GM19328 (cell line): ENCODE measurements around the gene FBXO36.
"Not testable (repeated sequence)": the region's sequence is repeated elsewhere in the genome, so short reads cannot be mapped to it uniquely, and the experiment has no call there.

ENCODE experiments used
- ATAC-seq: cut with Tn5 transposase; IDR thresholded peaks from one replicate; pipeline ENCODE4 v1.9.1; 2021; ENCODE audit warnings: mild to moderate bottlenecking, moderate library complexity; ENCODE audit not compliant: unreplicated experiment

Gene FBXO36

DNA sequence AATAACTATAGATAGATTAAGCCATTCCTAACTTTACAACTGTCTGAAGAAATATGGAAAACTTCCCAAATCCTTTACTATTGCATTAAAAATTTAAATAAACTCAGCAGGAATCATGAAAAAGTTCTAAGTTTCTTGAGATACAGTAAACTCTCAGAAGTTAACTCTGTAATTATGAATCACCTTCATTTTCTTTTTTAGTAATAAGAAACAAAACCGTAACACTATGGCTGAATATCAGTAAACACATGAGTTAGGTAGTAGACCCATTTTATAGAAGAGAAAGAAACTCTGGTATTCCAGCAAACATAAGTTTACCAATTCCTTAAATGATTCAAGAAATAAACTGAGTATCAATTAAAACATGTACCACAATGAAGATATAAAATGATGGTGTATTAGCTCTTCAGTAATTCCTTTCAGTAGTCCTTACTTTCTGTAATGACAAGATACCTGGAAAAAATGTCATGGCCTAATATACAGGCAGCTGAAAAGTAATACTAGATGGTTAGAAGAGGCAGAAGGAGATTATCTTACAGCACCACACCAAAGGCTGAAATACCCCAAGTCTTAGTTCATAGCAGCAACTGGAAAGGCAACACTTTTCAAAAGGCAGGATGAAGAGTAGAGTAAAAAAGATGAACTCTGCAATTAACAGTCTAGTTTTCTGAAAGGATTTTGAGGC, 12.0 kb upstream of the FBXO36 start:
- ATAC-seq = no peak

DNA sequence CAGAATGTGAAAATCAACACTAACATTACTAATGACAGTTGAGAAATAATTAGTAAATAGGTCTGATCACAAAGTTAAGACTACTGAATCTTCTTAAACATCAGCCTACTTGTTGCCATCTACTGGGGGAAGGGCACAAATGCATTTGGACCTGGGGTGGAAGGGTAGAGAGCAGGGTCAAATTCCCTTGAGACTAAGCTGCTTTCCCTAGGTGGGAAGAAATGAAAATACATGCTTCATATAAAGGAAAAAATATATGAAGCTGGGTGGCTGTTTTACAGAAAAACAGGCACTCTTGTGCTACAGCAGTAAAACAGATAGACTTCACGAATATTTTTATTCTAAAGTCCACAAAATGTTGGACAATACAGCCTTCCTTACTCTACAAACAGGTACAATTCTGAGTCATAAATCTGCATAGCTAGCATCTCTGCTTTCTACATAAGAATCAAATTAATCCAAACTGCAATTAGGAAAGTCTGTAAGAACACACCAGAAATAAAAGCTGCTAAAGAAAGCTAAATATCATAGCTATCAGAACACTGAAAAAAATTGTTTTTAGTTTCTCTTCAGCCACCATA, 11.4 kb upstream of the FBXO36 start:
- ATAC-seq = no peak

DNA sequence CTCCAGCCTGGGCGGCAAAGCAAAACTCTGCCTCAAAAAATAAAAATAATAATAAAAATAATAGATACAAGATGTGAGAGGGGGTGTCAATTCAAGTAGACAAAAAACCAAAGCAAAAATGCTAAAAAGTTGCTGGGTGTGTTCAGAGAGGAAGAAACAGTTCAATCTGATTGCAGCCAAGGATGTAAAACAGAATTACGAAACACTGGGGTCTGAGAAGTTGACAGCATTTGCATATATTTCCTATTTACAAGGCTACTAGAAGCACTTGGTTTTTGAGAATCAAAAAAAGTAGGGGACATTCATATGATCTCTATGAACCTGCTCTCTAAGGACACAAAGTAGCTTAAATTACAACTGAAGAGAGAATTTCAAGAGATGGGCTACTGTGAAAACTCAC, 8.1 kb upstream of the FBXO36 start:
- no peak for ATAC-seq

DNA sequence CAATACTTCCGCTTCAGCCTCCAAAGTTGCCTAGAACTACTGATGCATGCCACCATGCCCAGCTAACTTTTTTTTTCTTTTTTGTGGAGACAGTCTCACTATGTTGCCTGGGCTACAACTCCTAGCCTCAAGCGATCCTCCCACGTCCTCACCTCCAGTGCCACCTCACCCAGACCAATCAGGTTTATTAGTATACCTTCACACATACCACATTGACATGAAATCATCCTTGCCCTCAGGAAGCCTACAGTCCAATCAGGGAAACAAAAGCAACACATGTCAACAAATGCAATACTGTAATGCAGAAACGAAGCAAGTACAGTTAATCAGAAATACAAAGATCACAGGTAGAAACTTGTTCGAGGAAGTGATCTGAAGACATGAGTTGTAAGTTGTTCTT, 4.5 kb upstream of the FBXO36 start:
- no peak for ATAC-seq

DNA sequence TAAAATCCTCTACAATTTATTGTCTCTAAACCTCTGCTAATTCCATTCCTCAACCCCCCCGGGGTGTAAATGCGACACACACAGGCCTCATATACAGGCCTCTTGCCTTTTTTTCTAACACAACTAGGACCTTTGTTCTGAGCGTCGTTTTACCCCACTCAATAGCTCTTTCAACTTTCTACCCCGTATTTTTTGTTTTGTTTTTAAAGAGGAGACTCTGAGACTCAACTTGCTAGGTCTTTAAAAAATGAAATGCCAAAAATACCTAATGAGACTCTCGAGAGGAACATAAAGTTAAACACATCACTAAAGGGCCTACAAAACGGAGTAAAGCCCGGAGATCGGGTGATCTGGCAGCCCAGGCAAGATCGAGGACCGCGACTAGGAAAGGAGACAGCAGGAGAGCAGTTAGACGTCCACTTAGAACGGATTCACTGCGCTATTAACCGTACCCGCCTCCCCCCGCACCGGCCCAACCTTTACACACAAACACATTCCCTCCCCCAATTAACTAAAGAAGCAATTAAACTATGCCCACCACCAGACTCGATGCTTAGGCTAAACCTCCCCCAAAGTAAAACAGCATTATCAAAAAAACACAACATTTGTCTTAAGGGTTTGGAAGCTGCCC, 2.2 kb upstream of the FBXO36 start:
- ATAC-seq = no peak

DNA sequence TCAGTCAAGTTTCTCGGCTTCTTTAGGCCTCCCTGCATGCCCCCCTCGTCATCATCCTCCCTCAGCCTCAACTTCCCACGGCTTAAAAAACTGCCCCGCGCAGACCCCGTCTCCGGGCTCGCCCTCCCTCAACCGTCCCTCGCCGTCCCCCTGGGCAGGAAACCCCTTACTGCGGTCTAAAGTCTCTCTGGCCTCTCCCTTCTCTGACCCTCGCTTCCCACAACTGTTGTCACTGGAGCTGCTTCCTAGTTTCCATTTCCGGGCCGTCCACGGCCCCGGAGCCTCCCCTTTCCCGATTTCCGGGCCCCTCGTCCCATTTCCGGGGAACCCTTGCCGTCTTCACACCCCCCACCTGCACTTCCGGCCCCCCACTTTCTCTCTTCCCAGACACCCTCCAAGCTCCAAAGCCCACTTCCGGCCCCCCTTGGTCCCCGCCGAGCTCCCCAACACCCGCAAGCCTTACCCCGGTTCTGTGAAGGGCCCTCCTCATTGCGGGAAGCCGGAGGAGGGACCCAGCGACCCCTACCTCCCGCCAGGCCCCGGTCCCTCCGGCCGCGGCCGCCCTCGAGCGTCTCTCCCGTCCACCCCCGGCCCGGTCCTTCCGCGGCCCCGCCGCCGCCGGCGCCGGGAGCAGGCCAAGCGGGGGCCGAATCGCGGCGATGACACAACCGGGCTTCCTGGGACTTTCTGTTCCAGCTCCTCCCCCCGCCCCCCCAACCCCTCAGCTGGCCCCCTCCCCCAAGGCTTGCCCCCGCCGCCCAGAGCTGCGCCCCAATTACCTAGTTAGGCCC, 1.0 kb upstream of the FBXO36 start:
- ATAC-seq = peak; percentile 30

DNA sequence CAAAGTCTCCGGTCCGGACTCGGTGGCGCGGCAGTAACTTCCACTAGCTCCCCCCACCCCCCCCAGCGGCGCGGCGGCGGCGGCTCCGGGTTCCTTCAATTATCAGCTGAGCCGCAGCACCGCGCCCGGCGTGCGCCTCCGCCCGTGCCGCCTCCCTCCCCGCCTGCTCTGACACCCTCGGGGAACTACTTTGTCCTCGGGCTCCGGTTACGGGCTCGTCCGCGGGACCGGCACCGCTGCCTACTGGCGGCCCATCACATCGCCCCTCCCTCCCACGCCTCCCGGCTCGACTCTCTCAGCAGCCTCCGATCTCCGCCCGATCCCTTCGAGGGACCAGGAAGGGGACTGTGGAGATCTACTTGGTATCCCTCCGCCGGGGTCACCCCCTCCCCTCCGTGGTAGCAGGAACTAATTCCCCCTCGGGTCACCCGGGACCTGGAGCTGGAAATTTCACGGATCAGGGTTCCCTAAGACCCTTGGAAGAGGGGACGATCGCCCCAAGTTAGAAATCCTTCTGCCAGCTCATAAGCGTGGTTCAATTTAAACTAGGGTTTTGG, 333 bp upstream of the FBXO36 start, which contains the start of gene TRIP12:
TSS of gene TRIP12 (minus strand) at position 118 of the 557 bp plus-strand sequence. CDS start 41,930 bp downstream, outside the sequence.
- peak; percentile 60 for ATAC-seq

DNA sequence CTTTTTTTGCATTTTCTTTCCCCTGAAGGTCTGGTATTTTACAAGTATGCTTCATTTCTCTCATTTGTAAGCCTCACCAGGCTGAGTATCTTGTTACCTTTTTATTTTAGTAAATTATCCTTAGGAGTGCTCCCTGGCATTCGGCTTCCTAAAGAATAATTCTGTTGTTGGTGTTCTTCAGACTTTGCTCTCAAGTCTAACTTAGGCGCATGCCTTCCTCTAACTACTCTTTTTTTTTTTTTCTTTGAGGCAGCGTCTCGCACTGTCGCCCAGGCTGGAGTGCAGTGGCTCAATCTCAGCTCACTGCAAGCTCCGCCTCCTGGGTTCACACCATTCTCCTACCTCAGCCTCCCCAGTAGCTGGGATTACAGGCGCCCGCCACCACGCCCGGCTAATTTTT, 2.2 kb downstream of the FBXO36 start:
- ATAC-seq = not testable (repeated sequence)

DNA sequence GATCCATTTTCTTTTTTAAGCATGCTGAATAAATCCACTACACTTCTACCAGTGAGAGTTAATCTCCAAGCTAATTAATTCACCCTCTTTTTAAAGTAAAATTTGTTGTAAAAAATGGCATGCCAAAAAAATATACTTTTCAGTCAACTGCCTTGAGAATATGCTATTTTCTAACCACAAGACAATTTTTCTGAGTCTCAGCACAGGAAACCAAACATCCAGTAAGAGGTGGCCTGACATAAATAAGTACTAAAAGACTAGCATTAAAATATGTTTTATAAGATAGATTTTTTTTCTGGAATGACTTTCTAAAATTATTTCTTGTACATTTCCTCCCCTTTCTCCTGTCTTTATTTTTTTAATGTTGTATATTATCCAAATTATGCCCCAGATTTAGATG, 2.9 kb downstream of the FBXO36 start:
- no peak for ATAC-seq

DNA sequence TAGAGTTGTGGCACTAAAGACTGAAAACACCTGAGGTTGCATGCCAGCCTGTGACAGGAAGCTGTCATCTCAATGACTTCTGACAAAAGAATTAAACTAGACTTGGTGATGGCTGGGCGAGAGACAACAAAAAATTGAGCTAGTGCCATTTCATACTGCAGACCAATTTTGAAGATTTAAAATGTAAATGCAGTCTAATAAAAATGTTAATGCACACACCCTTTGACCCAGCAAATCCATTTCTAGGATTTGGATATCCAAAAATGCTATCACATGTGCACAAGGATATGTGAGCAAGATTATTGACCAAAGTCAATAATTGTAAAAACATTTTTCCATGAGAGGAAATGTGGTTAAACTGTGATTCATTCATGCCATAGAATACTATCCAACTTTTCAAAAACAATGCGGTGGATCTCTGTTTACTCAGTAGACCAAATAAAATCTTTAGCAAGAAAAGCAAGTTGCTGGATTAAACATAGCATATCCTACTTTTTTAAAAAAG, 5.6 kb downstream of the FBXO36 start:
- no peak for ATAC-seq

DNA sequence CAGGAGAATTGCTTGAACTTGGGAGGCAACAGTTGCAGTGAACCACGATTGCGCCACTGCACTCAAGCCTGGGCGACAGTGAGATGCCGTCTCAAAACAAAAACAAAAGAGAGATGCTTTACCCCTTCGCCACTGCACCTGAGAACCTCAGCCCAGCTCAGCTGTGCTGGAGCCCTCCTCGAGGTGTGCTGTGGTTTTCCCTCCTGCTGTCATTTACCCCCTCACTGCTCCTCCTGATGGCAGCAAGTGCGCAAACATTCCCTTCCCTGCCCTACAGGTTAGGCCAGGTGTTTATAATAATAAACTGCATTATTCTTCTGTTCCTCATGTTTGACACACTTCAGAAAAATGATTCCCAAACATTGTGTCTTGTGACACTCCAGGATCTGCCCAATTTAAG, 8.4 kb downstream of the FBXO36 start:
- no peak for ATAC-seq

DNA sequence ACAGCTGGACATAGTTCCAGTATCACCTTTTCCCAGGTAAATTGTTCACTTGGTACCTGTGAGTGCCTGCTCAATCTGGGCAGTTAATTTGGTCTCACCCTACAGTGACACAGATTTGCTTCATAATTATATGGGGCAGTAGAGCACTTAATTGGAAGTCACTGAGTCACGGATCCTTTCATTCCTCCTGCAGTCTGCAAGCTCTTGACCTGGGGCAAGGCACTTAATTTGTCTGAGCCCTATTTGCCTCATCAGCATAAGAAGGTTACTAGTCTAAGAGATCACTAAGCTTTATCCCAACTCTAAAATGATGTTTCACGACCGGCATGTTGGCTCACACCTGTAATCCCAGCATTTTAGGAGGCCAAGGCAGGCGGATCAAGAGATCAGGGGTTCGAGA, 8.9 kb downstream of the FBXO36 start:
- no peak for ATAC-seq

DNA sequence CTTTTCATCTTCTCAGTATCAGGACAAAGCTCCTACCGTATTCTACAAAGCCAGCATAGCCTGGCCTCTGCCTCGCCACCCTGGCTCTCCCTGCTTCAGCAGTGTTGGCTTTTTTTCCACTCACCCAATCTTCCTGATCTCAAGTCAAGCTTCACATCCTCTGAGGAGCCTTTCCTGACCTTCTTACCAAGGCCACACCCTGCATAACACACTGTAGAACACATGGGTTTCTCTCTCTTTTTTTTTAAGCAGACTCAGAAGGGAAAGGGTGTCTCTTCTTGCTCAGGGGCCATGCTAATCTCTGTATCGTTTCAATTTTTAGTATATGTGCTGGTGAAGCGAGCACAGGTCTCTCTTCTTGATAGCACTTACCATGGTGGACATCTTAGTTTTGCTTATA, 15.2 kb downstream of the FBXO36 start:
- ATAC-seq = no peak

DNA sequence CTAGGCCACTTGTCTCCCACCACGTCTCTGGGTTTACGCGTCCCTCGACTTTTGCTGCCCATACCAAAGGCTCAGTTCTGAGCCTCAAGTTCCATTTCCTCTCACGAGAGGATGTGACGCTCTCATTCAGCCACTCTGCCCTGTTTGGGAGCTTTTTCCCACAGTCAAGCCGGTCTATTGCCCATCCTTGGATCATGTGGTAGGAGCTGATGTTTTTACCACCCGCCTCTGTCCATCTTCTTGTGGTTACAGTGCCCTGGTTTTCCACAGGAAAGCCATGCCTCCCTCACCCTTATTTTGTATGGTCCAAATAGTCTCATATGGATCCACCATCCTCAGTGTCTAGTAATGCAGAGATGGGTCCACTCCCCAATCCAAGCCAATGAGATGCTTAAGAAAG, 20.4 kb downstream of the FBXO36 start:
- no peak for ATAC-seq

DNA sequence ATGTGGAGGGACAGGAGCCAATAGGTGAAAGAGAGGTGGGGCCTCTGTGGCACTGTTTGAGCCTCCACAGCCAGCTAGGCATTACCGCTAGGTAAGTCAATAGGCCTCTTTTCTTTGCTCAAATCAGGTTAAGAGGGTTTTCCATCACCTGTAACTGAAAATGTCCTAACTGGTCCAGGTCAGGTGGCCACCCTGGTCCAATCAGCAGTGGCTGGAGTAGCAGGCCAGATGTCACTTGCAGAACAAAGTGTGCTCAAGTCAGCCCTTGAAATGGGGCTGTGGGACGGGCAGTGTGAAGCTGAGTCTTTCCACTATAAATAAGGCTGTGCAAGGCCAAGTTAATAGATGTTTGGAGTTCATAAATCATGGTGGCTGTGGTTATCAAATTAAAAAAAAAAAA, 20.9 kb downstream of the FBXO36 start:
- no peak for ATAC-seq

DNA sequence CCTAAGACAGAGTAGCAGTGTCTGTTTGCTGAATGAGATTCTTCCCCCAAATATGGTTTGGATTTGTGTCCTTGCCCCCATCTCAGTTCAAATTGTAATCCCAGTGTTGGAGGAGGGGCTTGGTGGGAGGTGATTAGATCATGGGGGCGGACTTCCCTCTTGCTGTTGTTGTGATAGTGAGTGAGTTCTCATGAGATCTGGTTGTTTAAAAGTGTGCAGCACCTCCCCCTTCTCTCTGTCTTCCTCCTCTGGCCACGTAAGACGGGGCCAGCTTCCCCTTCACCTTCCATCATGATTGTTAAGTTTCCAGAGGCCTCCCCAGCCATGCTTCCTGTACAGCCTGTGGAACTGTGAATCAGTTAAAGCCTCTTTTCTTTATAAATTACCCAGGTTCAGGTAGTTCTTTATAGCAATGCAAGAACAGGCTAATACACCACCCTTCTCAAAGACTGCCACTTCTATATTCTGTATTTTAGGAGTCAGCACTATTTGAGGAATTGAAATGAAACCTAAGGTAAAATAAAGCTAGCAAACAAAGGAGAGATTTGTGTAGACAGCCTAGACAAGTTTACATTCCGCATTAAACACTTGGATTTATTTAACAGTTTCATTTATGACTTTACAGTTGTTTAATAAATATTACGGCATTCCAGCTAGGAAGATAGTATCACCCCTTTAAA, 21.6 kb downstream of the FBXO36 start:
- no peak for ATAC-seq

DNA sequence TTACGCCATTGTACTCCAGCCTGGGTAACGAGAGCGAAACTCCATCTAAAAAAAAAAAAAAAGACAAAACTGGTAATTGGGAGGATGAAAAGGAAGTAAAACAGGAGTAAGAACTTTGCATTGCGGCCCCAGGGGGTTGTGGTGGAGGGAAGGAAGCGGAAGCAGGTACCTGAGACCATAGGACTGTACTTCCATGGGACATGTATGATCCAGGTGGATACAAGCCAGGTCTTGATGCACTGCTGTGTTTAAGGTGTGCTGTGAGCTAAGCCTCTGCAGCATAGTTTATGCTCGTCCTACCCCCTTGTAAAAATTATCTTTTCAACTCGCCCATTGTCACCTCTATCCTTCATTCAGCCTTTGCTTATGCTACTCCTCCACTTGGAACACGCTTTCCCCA, 23.7 kb downstream of the FBXO36 start:
- no peak for ATAC-seq

DNA sequence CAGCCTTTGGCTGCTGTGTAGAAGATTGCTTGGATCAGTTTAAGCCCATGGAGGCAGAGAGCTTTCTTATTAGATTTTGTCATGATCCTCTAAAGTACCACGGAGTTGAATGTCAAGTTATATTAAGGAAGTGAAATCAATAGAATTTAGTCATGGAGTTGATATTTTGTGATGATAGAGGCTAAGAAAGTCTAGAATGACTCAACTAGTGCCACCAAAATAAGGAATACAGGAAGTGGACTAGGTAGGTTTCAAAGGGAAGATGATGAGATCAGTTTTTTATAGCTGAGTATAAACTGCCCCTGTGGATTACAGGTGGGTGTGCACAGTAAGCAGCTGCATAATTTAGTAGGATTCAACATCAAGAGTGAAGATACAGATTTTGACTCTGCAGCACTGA, 25.2 kb downstream of the FBXO36 start:
- ATAC-seq = no peak

DNA sequence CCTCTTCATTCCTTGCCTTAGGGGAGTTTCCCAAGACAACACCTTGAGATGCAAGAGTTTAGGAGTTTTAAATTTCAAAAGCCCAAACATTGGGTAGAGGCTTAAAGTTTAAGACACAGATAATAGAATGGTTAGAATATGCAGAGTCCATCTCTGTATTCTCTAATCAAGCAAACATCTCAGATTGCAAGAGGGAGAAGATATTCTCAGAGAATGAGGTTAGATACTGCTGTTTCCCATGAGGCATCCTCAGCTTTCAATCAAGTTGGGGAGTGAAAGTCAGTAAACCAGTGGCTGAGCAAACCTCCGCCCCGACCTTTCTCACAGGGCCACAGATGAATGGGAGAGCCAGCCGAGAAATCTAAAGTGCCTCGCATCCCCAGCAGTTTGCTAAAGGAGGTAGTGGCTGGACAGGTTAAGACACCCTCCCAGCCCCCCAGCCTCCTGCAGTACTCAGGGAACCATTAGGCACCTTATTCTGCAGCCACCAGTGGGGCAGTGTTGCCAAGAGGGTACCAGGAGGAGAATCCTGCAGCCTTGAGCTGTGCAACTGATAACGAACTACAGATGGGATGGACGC, 30.0 kb downstream of the FBXO36 start:
- ATAC-seq = no peak

DNA sequence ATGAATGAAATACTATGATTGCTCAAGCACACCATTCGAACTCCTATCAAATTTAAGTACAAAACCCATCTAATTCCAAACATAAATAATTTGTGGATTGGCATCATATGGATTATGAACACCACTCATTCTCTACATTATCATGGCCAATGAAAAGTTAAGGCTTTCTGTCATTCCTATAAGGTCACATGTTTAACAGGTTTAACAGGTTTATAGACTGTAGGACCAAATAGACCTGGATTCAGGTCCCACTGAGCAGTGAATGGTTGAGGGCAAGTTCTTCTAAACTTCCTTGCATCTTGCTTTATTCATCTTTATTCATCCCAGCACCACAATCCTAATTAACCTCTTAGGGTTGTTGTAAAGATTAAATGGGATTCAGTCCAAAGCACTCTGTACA, 33.4 kb downstream of the FBXO36 start:
- no peak for ATAC-seq
